NCI-H69 (cell line): Measurements from ENCODE around the gene TBCK.
"Not testable (repeated sequence)": the region's sequence is repeated elsewhere in the genome, so short reads cannot be mapped to it uniquely, and the experiment has no call there.

Experiments
- DNase-seq: peaks from one replicate; lab custom pipeline; 2025; lab: John Stamatoyannopoulos, UW

Gene TBCK

DNA sequence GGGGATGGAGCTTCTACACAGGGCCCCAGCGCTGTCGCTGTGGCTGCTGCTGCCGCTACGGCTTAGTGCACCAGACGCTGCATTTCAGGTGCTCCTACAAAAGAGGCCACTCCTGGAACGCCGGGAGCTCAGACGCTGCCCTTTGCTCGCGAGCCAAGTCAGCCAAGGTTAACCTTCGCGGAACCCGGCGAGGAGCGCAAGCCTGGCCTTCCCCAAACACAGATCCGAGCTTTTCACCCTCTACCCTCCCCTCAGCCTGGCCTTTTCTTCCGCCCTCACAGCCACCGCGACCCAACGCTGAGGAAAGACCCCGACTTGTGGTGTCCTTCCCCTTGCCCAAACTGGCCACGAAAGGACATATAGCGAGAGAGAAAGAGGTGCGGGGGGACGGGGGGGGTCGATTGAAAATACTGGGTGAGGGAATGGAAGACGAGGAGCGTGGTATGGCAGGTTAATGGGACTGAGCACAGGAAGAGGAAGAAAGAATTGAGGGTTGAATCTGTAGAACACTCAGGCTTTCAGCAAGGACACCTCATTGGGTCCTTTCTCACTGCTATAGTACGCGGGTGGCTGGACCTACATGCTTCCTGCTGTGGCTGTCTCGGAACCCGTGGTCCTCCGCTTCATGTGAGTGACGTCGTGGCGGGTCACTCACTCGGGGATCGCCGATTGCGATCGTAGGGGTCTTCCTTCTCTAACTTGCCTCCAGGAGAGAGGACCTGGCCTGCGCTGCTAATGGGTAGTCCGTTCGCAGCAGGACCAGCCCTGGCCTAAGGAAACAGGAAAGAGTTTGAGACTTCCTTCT, at the start of gene TBCK, which contains the start of gene AIMP1:
Gene TBCK, minus strand, starts transcription at position 242 of the 805 bp plus-strand sequence. CDS start 7,249 bp downstream, outside the sequence.
Gene AIMP1, plus strand, starts transcription at position 583 of the 805 bp plus-strand sequence. CDS start 8,460 bp downstream, outside the sequence.
- peak; percentile 90 for DNase-seq

DNA sequence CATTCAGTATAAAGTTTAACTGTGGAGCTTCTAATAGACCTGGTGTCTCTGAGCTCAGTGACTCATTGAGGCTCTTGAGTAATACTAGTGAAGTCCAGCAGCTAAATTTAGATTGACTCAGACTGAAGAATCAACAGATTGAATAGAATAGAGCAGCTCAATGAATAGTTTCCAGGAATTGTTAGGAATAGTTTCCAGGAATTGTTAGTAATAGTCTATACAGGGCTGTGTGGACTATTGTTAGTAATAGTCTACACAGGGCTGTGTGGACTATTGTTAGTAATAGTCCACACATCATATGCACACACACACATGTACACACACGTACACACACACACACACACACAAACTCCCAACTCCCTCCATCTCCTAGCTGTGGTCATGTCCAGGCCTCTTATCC, 49.6 kb upstream of the TBCK start:
- DNase-seq: no peak

DNA sequence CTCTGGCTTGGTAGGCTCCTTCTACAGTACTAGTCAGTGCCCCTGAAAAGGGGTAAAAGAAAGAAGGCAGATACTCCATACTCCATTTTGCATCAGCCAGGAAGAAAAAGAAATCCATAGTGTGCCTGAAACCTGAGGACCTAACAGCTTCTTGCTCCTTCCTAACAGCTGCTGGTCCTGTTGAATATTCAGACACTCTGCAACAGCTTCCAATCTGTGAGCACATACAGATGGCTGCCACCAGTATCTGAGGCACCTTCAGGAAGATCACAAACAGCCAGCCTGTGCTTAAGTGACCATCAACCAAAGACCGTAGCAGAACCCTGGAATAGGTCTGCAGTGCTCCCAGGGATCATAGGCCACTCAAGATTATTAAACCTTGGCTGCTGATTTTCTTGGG, 48.3 kb upstream of the TBCK start:
- DNase-seq: no peak

DNA sequence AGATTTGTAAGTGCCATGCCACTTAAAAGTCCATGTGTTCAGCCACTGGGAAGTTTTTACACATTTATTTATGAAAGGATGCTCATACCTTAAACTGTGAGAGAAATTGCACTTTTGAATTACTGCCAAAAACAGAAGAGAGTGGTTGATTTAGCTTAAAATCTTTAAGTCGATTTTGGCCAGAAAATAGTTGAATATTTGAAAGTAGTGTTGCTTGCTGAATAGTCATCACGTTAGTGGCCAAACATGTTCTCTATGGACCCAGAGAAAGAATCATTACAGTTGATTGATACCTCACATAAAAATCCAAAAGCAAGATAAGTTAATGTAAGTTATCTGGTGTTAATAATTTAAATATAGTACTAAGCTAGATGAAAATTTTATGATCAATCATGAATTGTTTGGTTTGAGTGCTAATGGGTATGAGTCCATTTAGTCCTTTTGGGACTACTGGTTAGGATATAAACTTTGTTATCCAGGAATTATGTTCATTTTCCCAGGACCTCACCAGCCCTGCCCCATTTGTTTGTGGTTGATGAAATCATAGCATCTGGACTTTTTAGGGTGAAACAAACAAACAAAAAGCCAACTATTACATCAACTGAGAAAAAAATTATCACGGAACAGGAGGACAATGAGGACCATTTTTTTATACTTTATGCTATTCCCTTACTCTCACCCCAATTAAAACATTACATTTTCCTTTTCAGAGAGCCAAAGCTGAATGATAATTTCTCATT, 46.2 kb upstream of the TBCK start:
- no peak for DNase-seq

DNA sequence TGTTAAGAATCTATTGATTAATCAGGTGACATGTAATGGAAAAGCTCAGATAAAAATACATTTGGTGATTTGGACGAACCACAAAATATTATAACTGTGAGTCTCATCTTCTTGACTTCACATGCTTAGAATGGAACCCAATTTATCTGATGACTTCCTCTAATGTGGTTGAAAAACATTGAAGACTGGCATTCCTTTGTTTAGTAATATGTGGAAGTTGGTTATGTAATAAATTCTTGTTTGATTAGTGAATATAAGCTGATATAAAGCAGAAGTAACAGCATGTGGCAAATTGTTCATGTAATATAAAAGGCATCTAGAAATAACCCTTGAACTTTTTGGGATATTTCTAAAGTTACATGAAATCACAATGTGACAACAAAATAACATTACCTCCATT, 42.9 kb upstream of the TBCK start:
- no peak for DNase-seq

DNA sequence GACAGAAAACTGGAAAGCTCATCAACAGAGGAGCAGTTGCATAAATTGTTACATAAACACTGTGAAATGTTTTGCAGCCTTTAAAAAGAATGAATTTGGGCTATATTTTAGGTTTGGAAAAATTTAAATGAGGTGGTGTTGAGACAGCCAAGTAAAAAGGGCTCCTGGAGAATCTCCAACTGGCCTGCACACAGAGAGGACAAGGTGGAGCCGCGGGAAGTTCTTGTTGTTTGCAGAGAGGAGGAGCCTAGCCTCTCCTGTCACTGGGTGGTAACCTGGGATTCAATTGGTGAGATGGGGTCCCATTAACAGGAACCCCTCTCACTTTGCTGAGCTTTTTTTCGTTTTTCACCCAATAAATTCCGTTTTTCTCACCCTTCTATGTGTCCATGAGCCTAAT, 39.2 kb upstream of the TBCK start:
- DNase-seq: peak; percentile 1

DNA sequence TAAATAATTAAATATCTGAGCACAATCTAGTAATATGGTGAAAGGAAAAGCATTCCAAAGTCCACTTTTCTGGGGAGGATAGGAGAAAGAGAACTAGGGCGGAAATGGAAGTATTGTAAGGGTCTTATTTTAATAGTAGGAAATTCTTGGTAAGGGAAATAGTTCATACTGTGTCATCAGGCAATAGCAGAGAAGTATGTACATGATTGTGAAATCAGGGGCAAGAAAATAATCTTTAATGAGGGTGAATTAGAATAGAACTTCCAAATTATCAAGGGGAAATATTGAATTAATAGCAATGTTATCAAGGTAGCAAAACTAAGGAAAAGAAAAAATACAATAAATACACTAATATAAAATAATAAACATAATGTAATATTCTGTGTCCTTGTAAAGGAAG, 37.8 kb upstream of the TBCK start:
- no peak for DNase-seq

DNA sequence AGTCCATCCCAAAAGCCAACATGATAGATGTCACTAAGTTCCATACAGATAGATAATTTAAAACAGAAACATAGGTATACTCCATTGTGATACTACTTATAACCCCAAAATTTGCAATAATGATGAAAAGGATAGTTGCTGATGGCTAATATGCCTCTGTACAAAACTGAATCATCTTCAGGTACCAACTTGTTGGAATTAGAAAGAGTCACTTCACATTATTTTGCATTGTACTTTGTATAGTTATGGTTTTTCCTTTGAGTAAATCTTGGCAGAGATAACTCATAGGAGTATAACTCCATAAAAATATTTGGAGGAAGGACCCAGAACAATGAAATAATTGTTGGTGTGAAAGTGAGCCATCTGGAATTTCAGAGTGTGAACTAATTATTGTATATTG, 35.0 kb upstream of the TBCK start:
- DNase-seq: no peak

DNA sequence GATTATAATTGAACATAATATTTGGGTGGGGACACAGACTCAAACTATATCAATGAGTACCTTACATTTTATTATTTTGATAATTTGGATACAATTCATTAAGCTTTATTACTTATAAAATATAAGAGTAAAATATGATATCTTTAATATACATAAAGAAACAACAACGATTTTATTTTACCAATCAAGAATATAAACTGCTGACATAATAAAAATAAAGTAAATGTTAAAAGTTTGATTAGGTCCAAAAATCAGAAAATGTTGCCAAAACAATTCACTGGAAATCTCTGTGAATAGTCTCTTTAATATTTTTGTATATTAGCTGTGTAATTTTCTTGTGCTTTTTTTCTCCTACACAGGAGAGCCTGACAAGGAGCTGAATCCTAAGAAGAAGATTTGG, 31.2 kb upstream of the TBCK start:
- no peak for DNase-seq

DNA sequence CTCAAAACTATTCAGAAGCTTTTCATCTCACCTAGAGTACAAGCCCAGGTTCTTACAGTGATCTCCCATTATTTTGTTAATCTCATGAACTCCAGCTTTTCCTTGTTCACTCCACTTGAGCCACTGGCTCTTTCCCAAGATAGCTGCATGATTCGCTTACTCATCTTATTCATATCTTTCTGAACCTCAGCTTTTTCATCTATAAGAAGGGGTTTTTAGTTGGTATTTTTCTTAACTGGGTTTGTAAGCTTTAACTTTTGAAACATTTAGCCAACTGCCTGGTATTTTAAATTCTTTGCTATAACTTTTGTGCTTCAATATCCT, 28.6 kb upstream of the TBCK start:
- no peak for DNase-seq

DNA sequence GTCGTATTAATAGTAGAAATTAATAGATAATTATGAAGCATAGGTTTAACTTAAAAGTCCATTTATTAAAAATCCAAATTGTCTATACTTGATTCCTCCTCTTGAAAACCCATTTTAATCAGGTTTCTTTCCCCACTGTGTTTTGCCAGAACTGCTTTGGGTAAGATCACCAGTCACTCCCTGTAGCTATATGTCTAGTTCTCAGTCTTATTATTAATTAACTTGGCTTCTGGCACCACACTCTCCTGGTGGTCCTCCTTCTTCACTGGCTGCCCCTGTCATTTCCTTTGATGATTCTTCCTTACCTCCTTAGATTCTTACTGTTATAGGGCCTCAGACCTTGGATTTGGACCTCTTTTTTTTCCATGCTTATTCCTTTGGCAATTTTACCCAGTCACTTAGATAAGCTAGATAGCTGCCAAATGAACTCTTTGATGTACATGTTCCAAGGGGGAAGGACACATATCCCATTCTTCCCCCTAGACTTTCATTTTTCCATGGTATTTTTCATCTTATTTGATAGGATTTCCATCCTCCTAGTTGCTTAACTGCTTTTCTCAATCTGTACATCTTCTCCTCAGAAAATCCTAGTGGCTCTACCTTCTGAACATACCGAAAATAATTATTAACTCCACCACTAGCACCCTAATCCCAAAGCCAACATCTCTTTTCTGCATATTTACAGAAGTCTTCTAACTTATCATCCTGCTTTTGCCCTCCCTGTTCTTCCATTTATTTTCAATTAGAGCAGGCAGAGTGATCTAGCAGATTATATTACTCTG, 28.0 kb upstream of the TBCK start:
- no peak for DNase-seq

DNA sequence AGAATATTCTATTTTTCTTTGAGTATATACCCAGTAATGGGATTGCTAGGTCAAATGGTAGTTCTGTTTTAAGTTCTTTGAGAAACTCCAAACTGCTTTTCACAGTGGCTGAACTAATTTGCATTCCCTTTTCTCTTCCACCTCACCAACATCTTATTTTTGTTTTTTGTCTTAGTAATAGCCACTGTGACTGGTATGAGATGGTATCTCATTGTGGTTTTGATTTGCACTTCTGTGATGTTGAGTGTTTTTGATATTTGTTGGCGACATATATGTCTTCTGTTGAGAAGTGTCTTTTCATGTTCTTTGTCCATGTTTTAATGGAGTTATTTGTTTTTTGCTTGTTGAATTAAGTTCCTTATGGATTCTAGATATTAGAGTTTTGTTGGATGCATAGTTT, 24.8 kb upstream of the TBCK start:
- no peak for DNase-seq

DNA sequence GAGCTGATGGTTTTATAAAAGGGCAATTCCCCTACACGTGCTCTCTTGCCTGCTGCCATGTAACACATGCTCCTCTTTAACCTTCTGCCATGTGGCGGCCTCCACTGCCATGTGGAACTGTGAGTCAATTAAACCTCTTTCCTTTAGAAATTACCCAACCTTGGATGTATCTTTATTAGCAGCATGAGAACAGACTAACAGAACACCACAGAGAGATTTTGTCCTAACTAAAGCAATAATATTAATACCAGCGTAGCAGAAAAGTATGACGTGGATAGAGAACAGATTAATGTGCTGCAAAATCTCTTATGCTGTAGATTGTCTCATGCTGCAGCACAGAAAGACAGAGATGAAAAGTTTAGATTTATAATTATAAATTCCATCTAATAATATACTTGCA, 23.4 kb upstream of the TBCK start:
- no peak for DNase-seq

DNA sequence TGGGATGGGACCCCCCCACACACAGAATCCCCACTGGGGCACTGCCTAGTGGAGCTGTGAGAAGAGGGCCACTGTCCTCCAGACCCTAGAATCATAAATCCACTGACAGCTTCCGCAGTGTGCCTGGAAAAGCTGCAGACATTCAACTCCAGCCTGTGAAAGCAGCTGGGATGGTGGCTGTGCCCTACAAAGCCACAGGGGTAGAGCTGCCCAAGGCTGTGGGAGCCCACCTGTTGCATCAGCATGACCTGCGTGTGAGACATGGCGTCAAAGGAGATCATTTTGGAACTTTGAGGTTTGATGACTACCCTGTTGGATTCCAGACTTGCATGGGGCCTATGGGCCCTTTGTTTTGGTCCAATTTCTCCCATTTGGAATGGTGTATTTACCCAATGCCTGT, 22.7 kb upstream of the TBCK start:
- DNase-seq: no peak

DNA sequence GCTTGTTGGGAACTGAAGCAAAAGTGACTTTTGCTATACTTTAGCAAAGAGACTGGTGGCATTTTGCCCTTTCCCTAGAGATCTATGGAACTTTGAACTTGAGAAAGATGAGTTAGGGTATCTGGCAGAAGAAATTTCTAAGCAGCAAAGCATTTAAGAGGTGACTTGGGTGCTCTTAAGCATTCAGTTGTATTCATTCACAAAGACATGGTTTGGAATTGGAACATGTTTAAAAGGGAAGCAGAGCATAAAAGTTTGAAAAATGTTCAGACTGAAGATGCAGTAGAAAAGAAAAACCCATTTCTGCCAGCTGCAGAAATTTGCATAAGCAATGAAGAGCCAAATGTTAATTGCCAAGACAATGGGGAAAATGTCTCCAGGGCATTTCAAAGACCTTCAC, 21.9 kb upstream of the TBCK start:
- no peak for DNase-seq

DNA sequence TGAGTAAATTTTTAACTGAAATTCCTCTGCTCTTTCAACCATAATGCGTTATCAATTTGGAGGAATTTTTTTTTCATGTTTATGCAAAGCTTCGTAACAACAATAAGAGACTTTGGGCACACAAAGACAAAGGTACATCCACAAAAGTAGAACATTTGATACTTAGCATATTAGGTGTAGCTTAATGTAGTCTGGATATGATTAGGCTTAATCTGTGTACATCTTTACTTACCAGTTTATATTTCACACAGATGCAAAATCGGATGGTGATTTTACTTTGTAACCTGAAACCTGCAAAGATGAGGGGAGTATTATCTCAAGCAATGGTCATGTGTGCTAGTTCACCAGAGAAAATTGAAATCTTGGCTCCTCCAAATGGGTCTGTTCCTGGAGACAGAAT, 20.6 kb upstream of the TBCK start:
- DNase-seq: no peak

DNA sequence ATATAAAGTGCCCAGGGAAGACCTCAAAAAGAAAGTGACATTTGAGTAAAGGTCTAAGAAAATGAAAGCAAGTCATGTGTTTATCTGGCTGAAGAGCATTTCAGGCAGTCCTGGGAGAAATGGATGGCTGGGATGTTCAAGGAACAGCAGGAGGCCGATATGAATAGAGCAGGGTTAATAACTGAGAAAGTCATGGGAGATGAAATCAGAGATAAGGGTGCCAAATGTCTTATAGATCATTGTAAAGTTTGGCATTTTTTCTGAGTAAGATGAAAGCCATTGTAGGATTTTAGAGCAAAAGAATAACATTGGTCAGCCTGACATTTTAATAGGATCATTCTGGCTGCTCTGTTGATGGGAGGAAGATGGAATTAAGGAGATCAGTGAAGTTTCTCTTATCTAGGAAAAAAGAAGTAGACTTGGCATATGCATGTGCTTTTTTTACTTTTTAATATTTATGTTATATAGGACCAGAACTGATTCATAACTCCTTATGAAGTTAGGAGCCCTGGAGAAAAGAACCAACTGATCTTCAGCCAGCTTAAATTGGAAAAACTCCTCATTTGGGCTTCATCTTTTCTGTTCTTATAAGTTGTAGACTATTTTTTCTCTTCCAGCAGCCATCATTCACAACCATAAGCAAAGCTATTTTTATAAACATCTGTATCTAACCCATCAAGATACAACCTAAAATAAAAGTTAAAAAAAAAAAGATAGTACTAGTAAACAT, 18.9 kb upstream of the TBCK start:
- no peak for DNase-seq

DNA sequence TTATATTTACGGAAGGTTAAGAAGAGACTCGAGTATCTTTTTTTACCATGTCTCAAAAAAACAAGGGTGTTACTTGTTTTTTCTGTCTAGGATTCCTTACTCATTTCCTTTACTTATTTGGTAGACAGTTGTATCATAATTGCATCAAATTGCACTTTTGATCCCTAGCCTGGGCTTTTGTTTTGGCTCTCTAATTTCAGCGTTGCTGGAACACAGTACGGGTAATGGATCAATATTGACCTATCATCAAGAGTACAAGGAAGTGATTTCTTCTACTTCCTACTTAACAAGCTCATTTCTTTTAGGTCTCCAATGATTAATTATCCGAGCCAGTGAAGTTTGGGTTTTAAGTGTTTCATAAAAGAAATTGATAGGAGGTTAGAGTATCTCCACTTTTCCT, 17.2 kb upstream of the TBCK start:
- no peak for DNase-seq

DNA sequence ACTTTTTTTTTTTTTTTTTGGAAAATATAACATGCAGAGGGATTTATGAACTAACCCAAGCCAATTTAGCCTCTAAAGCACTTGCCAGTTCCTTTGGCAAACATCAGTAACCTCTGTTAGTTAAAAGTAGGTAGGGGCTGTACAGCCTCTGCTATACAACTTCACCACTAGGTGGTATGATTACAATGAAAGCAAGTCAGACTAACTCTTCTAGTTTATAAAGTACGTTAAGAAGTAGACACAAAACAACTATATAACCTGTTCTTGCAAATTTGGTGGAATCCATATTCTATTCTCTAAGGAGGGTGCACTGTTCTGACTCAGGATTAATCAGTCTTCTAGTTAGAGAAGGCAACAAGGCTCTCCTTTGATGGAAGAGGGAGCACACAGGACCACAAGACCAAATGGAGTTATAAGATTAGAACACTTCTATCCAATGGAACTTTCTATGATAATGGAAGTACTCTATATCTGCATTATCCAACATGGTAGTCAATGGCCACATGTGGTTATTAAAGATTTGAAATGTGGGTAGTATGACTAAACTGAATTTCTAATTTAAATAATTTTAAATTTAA, 13.1 kb upstream of the TBCK start:
- DNase-seq: peak; percentile 34

DNA sequence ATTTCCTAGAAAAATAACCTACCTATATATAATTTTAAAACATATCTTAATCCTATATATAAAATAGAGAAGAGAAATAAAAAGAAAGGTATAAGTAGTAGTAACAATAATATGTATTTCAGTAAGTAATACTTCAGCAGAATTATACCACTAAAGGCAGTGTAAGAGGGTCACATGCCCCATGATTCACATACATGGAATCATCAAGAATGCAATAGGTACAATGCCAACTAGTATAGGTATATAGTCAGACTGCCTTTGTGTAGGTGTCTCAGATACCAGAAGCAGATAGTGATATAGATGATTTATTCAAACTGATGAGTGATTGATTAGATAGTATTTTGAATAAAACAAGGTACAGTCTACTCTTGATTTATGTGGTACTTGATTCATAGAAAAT, 9.8 kb upstream of the TBCK start:
- no peak for DNase-seq

DNA sequence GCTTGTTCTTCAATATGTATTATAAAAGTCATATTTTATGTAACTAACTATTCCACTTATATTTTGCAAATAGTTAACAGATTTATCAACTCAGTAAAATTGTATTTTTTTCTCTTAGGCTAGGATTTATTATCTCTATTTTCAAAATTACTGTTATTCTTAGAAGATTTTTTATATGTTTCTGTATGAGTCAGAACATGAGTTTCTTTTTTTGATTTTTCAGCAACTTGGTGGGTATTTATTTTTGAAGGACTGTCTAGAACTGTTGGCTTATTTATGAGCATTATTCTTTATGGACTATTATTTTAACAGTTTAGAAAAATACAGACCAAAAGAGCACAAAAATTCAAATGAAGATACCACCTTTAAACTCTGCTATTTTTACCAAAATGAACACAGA, 7.1 kb upstream of the TBCK start:
- no peak for DNase-seq

DNA sequence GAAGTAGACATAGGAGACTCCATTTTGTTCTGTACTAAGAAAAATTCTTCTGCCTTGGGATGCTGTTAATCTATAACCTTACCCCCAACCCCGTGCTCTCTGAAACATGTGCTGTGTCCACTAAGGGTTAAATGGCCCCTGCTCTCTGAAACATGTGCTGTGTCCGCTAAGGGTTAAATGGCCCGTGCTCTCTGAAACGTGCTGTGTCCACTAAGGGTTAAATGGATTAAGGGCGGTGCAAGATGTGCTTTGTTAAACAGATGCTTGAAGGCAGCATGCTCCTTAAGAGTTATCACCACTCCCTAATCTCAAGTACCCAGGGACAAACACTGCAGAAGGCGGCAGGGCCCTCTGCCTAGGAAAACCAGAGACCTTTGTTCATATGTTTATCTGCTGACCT, 5.8 kb upstream of the TBCK start:
- DNase-seq: not testable (repeated sequence)
